ENCODE results near the gene MAPK4.
A peak's percentile ranks its signal among the peaks of the same experiment; 100 is the strongest.
"Not testable (repeated sequence)": the region's sequence is repeated elsewhere in the genome, so short reads cannot be mapped to it uniquely, and the experiment has no call there.

The MAPK4 gene

DNA sequence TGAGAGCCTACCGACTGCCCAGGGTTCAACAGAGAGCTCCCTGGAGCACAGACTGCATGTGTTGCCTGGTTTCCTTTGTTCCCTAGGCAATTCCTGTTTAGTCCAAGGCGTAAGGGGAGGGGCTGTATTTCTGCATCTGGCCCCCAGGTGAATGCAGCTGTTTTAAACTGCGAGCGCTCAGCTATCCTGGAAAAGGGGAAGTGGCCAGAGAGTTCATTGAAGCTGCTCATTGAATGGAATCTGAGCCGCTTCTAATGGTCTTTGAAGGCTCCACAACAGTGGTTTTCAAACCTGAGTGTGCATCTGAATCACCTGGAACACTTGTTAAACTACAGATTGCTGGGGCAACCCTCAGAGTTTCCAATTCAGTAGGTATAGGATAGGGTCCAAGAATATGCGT, 18.1 kb downstream of the MAPK4 start:
- DNase-seq, result no peak

- DNase-seq, result no peak
Observed at GRCh38 chr18:50578651-50579050, 18.8 kb downstream of the MAPK4 start.

DNA sequence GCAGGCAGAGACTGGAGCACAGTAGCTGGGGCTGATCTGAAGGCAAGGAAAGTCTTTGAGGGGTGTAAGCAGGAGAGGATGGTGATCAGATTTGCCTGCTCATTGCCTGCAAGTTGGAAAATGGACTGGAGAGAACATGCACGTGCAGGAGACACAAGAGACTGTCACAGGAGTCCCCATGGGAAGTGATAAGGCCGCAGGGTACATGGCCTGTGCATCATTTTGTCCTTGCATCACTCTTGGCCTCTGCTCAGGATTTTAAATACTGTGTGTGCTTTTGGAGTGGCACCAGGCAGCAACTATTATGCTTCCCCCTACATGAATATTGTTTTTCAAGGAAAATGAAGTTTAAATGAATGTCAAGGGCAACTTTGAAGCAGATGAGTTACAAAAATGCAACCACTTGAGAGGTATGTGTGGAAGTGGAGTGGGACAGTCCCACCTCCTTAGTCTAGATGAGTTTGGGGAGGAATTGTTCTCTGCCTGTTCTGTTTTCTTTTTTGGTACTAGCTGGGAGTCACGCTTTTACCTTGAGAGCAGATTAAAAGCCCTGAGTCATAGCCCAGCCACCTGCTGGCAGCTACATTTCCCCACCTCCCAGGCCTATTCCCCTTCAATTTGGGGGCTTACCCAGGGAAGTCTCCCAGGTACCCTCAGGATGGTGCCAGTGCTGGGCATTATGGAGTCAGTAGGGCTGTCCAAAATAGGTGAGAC, 19.3 kb downstream of the MAPK4 start:
- no peak for DNase-seq

GRCh38 chr18:50581517-50581916, 21.6 kb downstream of the MAPK4 start:
- no peak for DNase-seq

- no peak for DNase-seq
Observed at GRCh38 chr18:50582500-50582899, 22.6 kb downstream of the MAPK4 start.

DNA sequence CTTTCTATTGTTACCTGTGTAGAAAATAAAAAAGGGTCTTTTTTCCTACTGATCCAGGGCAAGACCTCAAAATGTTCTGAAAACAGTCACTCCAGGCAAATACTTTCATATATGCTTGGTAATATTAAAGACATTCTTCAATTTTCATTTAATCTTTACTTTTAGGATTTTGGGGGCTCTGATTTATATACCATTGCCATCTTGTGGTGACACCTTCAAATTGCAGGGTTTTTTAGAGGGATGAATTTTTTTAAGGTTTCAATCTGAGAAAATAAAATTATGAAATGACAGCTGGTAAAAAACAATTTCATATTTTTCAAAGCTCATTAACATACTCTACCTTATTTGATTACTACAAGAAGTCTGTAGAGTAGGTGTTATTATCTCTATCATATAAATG, 26.8 kb downstream of the MAPK4 start:
- no peak for DNase-seq

- DNase-seq, result no peak
Observed at GRCh38 chr18:50590593-50590992, 30.7 kb downstream of the MAPK4 start.

- no peak for DNase-seq
Observed at GRCh38 chr18:50594012-50594411, 34.1 kb downstream of the MAPK4 start.

GRCh38 chr18:50594942-50595341, 35.1 kb downstream of the MAPK4 start:
- peak; percentile 2 for DNase-seq

DNA sequence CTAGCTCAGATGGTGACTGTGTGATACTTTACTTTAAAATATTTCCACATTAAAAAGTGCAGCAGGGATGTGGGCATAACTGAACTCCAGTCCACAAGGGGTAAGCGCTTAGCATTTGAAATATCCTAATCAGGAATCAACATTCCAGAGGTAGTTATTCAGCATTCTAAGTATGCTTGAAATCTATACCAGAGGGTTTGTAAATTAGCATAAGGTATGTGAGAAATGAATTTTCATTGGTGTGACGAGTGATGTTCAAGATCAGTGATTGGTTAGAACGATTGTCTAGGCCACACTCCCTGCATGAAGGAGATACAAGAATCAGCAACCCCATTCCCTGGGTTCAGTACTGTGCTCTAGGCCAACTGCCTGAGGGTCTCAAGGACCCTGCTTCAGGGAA, 42.6 kb downstream of the MAPK4 start:
- no peak for DNase-seq

DNA sequence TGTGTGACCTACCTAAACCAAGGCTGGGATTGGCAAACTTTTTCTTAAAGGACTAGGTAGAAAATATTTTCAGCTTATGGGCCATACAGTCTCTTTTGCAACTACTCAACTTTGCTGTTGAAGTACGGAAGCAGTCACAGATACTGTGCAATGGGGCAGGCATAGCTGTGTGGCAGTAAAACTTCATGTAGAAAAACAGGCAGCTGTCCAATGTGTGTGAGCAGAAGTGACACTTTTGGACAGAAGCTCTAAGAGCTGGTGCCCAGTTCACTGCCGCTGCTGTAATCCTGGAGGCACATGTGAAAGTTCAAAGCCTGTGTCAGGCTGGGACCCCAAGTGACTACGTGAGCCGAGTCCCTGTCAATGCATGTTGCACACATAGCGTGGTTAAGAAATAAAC, 46.7 kb downstream of the MAPK4 start:
- DNase-seq, result no peak

DNA sequence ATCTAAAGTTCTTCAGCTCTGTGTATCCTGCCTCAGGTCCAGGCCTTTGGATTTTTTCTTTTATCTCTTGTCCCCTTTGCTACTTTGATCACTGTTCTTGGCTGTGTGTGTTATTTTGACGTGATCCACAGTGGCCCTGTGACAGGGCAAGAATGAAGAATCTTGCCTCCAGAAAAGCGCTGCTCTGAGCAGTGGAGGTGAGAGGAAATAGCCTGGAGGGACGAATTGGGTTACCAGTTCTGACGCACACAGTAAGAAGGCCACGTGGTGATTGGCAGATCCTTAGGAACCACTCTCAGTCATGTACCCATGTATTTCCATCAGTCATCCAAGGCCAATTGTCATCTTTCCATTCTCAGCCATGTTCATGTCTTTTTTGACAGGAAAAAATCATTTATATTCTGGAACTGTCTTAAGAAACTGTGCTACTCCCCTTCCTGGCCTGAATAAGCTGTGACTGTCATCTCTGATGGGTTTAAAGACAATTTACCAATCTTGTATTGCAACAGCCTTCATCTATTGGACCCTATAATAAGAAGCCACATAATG, 47.6 kb downstream of the MAPK4 start:
- no peak for DNase-seq

GRCh38 chr18:50609171-50609570, 49.3 kb downstream of the MAPK4 start:
- DNase-seq, result not testable (repeated sequence)

DNA sequence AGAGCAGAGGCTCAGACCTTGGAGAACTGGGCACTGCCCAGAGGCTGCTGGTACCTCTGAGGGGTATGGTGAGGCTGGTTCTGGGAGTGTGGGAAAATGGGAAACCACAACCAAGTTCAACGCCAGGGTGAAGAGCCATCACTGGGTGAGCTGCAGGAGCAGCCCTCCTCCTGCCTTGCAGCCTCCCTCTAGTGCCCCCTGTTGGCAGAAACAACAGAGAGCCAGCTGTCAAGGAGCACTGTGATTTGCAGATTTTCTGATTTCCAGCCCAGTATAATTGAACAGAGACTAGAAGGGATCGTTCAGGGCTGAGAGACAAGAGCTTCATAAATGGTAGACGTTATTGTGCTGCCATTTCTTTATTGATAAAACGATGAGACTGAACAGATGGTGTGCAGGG, 50.5 kb downstream of the MAPK4 start:
- DNase-seq, result no peak

DNA sequence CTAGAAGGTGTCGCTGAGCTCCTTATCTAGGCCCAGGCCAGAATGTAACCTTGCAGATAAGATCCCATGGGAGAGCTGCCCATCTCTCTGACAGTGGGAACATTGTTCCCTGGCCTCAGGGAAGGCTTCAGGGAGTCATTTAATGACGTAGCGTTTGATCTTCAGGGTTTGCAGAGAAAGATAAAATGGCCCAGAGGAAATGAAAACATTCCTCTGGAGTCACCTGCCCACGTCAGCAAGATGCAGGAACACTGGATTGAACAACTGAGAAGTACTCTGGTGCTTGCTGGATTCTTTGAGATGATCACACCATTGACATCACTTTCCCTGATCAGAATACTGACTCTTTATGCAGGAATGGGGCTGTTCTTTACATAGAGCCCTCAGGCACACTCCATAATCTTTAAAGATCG, 51.6 kb downstream of the MAPK4 start:
- no peak for DNase-seq

- no peak for DNase-seq
Observed at GRCh38 chr18:50614838-50615237, 55.0 kb downstream of the MAPK4 start.

- DNase-seq, result no peak
Observed at GRCh38 chr18:50616484-50617048, 56.7 kb downstream of the MAPK4 start.

DNA sequence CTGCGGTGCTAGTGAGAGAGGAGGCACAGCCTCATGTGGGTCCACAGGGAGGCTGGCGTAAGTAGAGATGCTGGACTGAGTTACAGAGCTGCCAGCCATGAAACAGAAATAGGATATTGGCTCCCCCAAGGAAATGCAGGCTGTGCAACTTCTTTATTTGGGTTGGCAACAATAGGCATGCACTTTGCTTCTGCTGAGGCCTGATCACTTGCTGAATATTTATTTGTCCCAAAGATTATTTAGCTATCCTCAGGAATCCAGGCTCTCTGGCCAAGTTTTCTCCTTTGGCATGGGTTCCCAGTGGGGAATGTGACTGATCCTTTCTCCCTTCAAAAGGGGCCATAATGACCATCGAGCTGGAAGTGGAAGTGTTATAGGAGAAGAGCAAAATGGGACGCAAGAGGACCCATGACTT, 60.0 kb downstream of the MAPK4 start:
- DNase-seq, result no peak

- no peak for DNase-seq
Observed at GRCh38 chr18:50620319-50620718, 60.4 kb downstream of the MAPK4 start.

GRCh38 chr18:50621366-50621765, 61.5 kb downstream of the MAPK4 start:
- no peak for DNase-seq

DNA sequence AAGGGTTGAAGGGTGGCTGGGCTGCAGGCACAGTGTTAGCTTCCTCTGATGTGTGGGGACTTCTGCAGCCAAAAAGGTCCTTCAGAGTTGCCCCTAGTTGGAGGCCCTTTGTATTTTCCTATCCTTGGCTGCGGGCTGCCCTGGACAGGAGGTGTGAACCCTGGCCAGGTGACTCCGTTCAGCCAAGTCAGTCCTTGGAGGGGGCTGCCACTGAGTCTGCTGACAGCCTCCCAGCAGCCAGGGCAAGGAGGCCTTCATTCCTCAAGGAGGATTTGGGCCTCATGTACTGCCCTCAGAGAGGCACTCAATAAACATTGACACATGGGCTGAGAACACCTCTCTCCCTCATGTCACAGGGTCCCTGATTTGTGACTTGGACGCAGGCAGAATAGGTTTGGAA, 62.4 kb downstream of the MAPK4 start:
- DNase-seq, result no peak

- no peak for DNase-seq
Observed at GRCh38 chr18:50622865-50623393, 63.0 kb downstream of the MAPK4 start.

- no peak for DNase-seq
Observed at GRCh38 chr18:50623694-50624352, 63.9 kb downstream of the MAPK4 start.

- DNase-seq, result no peak
Observed at GRCh38 chr18:50624981-50625380, 65.1 kb downstream of the MAPK4 start.
